GM10266 (cell line): Measurements from ENCODE around the gene ZNF629.

Source experiments
- DNase-seq: peaks from one replicate; pipeline ENCODE4 v3.0.0; 2012; ENCODE audit errors: extremely low spot score
- CTCF ChIP-seq: IDR thresholded peaks from 2 replicates; pipeline ENCODE4 v1.5.1; 2012; ENCODE audit warnings: mild to moderate bottlenecking, low read depth; ENCODE audit not compliant: control insufficient read depth, insufficient read depth; ENCODE audit errors: missing control alignments

The ZNF629 gene

GRCh38 chr16:30750201-30750600 is 36.8 kb downstream of the ZNF629 start:
- TF ChIP-seq CTCF: no peak
- no peak for DNase-seq

GRCh38 chr16:30748634-30749445 is 38.2 kb downstream of the ZNF629 start:
- peak; percentile 64 for DNase-seq

GRCh38 chr16:30747799-30748633 is 39.0 kb downstream of the ZNF629 start, which contains the start of gene PHKG2:
Gene PHKG2 (plus strand): TSS chr16:30748425. CDS start chr16:30748821, 396 bp downstream.
- DNase-seq: peak; percentile 98
- TF ChIP-seq CTCF: no peak

More at GRCh38 chr16:30748634-30749445, 38.2 kb downstream of the ZNF629 start:
- no peak for TF ChIP-seq CTCF

GRCh38 chr16:30747331-30747730 is 39.7 kb downstream of the ZNF629 start:
- TF ChIP-seq CTCF: no peak
- DNase-seq: no peak

- no peak for TF ChIP-seq CTCF
- no peak for DNase-seq
These were observed 40.3 kb downstream of the ZNF629 start for GRCh38 chr16:30746638-30747175.

GRCh38 chr16:30745082-30745481 is 41.9 kb downstream of the ZNF629 start:
- no peak for TF ChIP-seq CTCF
- DNase-seq: no peak
